Nephron progenitor cell (in vitro differentiated cells): ENCODE results near the gene PMVK.
A peak's percentile ranks its signal among the peaks of the same experiment; 100 is the strongest.

ENCODE experiments used
- DNase-seq: peaks from one replicate; pipeline ENCODE4 v3.0.0; 2021
- H3K27ac Mint-ChIP-seq: 2 replicates; pipeline ENCODE4 v1.8.0; 2021; ENCODE audit warnings: mild to moderate bottlenecking, moderate library complexity, mixed read lengths
- H3K27me3 Mint-ChIP-seq: 2 replicates; pipeline ENCODE4 v1.8.0; 2021; ENCODE audit warnings: mild to moderate bottlenecking, low read depth, mixed read lengths; ENCODE audit not compliant: poor library complexity
- H3K36me3 Mint-ChIP-seq: 2 replicates; pipeline ENCODE4 v1.8.0; 2021; ENCODE audit warnings: low read depth, mixed read lengths
- H3K4me1 Mint-ChIP-seq: 2 replicates; pipeline ENCODE4 v1.8.0; 2021; ENCODE audit warnings: mixed read lengths
- H3K4me3 Mint-ChIP-seq: 2 replicates; pipeline ENCODE4 v1.8.0; 2021; ENCODE audit warnings: mild to moderate bottlenecking, moderate library complexity, mixed read lengths
- H3K9me3 Mint-ChIP-seq: 2 replicates; pipeline ENCODE4 v1.8.0; 2021; ENCODE audit warnings: mild to moderate bottlenecking, moderate library complexity, mixed read lengths
- CTCF ChIP-seq: fragments of 200-600 bp; sonication (generic); IDR thresholded peaks from 2 replicates; pipeline ENCODE4 v1.5.0; 2021; ENCODE audit warnings: antibody characterized with exemption

Gene PMVK

GRCh38 chr1:154925335-154926170 lies 11.0 kb downstream of the PMVK start:
- Mint-ChIP-seq H3K27ac (peak overlapping the region; percentile 98), H3K4me1 (peaks cover 20% of the 10 kb centered on the region)
- DNase-seq, result no peak

GRCh38 chr1:154923695-154924094 lies 12.8 kb downstream of the PMVK start:
- H3K36me3 Mint-ChIP-seq, result peaks cover 44% of the 10 kb centered on the region
- no peaks in the 10 kb centered on the region for H3K27me3 Mint-ChIP-seq
- no peak overlapping the region for H3K27ac Mint-ChIP-seq
- DNase-seq, result no peak
- no peak overlapping the region for H3K4me3 Mint-ChIP-seq
- peaks cover 20% of the 10 kb centered on the region for H3K4me1 Mint-ChIP-seq
- H3K9me3 Mint-ChIP-seq, result no peaks in the 10 kb centered on the region
- no peak for TF ChIP-seq CTCF

More at GRCh38 chr1:154925335-154926170, 11.0 kb downstream of the PMVK start:
- no peak overlapping the region for H3K4me3 Mint-ChIP-seq
- H3K27me3 Mint-ChIP-seq, result no peaks in the 10 kb centered on the region
- no peak for TF ChIP-seq CTCF
- peaks cover 44% of the 10 kb centered on the region for H3K36me3 Mint-ChIP-seq
- H3K9me3 Mint-ChIP-seq, result no peaks in the 10 kb centered on the region

GRCh38 chr1:154913273-154913672 lies 23.2 kb downstream of the PMVK start:
- Mint-ChIP-seq H3K9me3 (peaks cover 17% of the 10 kb centered on the region), H3K27me3 (peaks cover 20% of the 10 kb centered on the region), H3K27ac (no peak overlapping the region), H3K36me3 (peaks cover 7% of the 10 kb centered on the region), H3K4me3 (no peak overlapping the region), H3K4me1 (no peaks in the 10 kb centered on the region)
- TF ChIP-seq CTCF, result no peak
- no peak for DNase-seq

DNA sequence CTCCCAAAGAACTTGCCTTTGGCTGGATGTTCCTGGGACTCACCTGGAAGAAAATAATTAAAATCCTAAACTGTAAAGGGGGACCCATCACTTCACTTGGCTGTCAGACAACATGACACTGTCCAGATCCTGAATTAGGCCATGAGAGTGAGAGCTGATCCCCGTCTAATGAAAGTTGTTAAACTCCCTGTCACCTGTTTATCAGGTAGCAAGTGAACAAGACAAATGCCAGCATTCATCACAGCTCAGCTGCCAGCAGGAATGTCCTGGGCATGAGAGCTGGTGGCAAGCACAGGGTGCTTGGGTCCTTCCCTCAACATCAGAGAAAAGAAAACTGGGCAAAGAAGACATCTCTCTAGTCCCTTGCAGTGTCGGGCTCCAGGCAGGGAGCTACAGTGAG lies 23.8 kb downstream of the PMVK start:
- DNase-seq, result no peak
- Mint-ChIP-seq H3K27ac (no peak overlapping the region), H3K9me3 (peaks cover 22% of the 10 kb centered on the region), H3K36me3 (peaks cover 10% of the 10 kb centered on the region), H3K27me3 (peaks cover 20% of the 10 kb centered on the region), H3K4me3 (no peak overlapping the region), H3K4me1 (no peaks in the 10 kb centered on the region)
- TF ChIP-seq CTCF, result no peak

GRCh38 chr1:154911691-154912550 lies 24.6 kb downstream of the PMVK start:
- peaks cover 12% of the 10 kb centered on the region for H3K36me3 Mint-ChIP-seq
- H3K4me1 Mint-ChIP-seq, result no peaks in the 10 kb centered on the region
- no peak for TF ChIP-seq CTCF
- H3K4me3 Mint-ChIP-seq, result no peak overlapping the region
- H3K27ac Mint-ChIP-seq, result no peak overlapping the region
- DNase-seq, result no peak
- peaks cover 28% of the 10 kb centered on the region for H3K9me3 Mint-ChIP-seq
- peaks cover 20% of the 10 kb centered on the region for H3K27me3 Mint-ChIP-seq
